HEK293 (cell line): ENCODE measurements around the gene SFXN3.
A peak's percentile ranks its signal among the peaks of the same experiment; 100 is the strongest.

Experiments
- CTCF ChIA-PET: fragments of 350-600 bp; formaldehyde crosslinking; extraction: SDS; loops from one replicate; lab custom pipeline; 2021; ENCODE audit warnings: antibody characterized with exemption; lab: Yijun Ruan, JAX
- POLR2A ChIA-PET: fragments of 300-600 bp; formaldehyde crosslinking; extraction: SDS; loops from one replicate; lab custom pipeline; 2020; ENCODE audit warnings: antibody characterized with exemption, inconsistent platforms; lab: Yijun Ruan, JAX
- H3K27ac ChIP-seq: fragments of 200-500 bp; sonication (Bioruptor generic); 2 replicates; pipeline ENCODE4 v1.5.1; 2014; ENCODE audit warnings: low read depth, low read length, control low read depth, inconsistent platforms; ENCODE audit errors: extremely low read depth
- H3K36me3 ChIP-seq, 2 experiments: fragments of 200-500 bp in 1 of 2; sonication (Bioruptor generic) in 1 of 2; 1 replicate in 1 of 2; 2 replicates in 1 of 2; pipeline ENCODE4 v1.5.1; 2014 to 2017; ENCODE audit warnings: inconsistent platforms in 2 of 2, low read length in 2 of 2; ENCODE audit not compliant: control insufficient read depth in 2 of 2, insufficient read depth in 1 of 2
- H3K4me1 ChIP-seq: fragments of 200-500 bp; sonication (Bioruptor generic); 2 replicates; pipeline ENCODE4 v1.5.1; 2014; ENCODE audit warnings: mild to moderate bottlenecking, low read length, inconsistent platforms; ENCODE audit not compliant: control insufficient read depth, insufficient read depth
- H3K4me3 ChIP-seq: 2 replicates; pipeline ENCODE4 v1.5.1; 2011; ENCODE audit warnings: low read depth, mild to moderate bottlenecking, control low read depth, low read length, moderate library complexity
- H3K9me3 ChIP-seq: fragments of 200-500 bp; sonication (Bioruptor generic); 2 replicates; pipeline ENCODE4 v1.5.1; 2014; ENCODE audit warnings: low read depth, low read length, inconsistent platforms; ENCODE audit not compliant: control insufficient read depth, insufficient read depth
- BCL6B ChIP-seq: fragments of 450-650 bp; formaldehyde crosslinking; IDR thresholded peaks from 2 replicates; pipeline ENCODE4 v1.5.1; 2017; ENCODE audit warnings: missing biosample characterization, missing genetic modification characterization
- FEZF1 ChIP-seq: fragments of 450-650 bp; formaldehyde crosslinking; IDR thresholded peaks from 2 replicates; pipeline ENCODE4 v1.5.1; 2016; ENCODE audit warnings: missing biosample characterization, missing genetic modification characterization
- IKZF3 ChIP-seq: fragments of 450-650 bp; IDR thresholded peaks from 2 replicates; pipeline ENCODE4 v1.5.0; 2018; ENCODE audit warnings: missing biosample characterization, mild to moderate bottlenecking, missing genetic modification characterization, moderate library complexity
- KLF1 ChIP-seq: fragments of 450-650 bp; formaldehyde crosslinking; IDR thresholded peaks from 2 replicates; pipeline ENCODE4 v1.5.1; 2016; ENCODE audit warnings: missing biosample characterization, missing genetic modification characterization
- PRDM10 ChIP-seq: fragments of 450-650 bp; formaldehyde crosslinking; IDR thresholded peaks from 2 replicates; pipeline ENCODE4 v1.5.1; 2016; ENCODE audit warnings: missing biosample characterization, missing genetic modification characterization
- RBAK ChIP-seq: fragments of 450-650 bp; formaldehyde crosslinking; IDR thresholded peaks from 2 replicates; pipeline ENCODE4 v1.5.1; 2016; ENCODE audit warnings: missing biosample characterization, missing genetic modification characterization
- REST ChIP-seq: fragments of 450-650 bp; formaldehyde crosslinking; IDR thresholded peaks from 2 replicates; pipeline ENCODE4 v1.5.1; 2016; ENCODE audit warnings: missing biosample characterization, missing genetic modification characterization
- ZBTB21 ChIP-seq: fragments of 450-650 bp; formaldehyde crosslinking; IDR thresholded peaks from 2 replicates; pipeline ENCODE4 v1.5.1; 2017; ENCODE audit warnings: missing biosample characterization, missing genetic modification characterization
- ZFP37 ChIP-seq: fragments of 450-650 bp; formaldehyde crosslinking; IDR thresholded peaks from 2 replicates; pipeline ENCODE4 v1.5.1; 2016; ENCODE audit warnings: missing biosample characterization, missing genetic modification characterization
- ZNF10 ChIP-seq: fragments of 450-650 bp; formaldehyde crosslinking; IDR thresholded peaks from 2 replicates; pipeline ENCODE4 v1.5.1; 2017; ENCODE audit warnings: missing biosample characterization, missing genetic modification characterization
- ZNF16 ChIP-seq: fragments of 450-650 bp; formaldehyde crosslinking; IDR thresholded peaks from 2 replicates; pipeline ENCODE4 v1.5.1; 2016; ENCODE audit warnings: low read depth, missing biosample characterization, missing genetic modification characterization
- ZNF26 ChIP-seq: fragments of 450-650 bp; formaldehyde crosslinking; IDR thresholded peaks from 2 replicates; pipeline ENCODE4 v1.5.1; 2016; ENCODE audit warnings: missing biosample characterization, missing genetic modification characterization
- ZNF341 ChIP-seq: fragments of 450-650 bp; formaldehyde crosslinking; IDR thresholded peaks from 2 replicates; pipeline ENCODE4; 2016; ENCODE audit warnings: low read depth, missing biosample characterization, missing genetic modification characterization
- ZNF391 ChIP-seq: fragments of 450-650 bp; formaldehyde crosslinking; IDR thresholded peaks from 2 replicates; pipeline ENCODE4 v1.5.1; 2016; ENCODE audit warnings: low read depth, missing biosample characterization, missing genetic modification characterization, borderline replicate concordance
- ZNF394 ChIP-seq: fragments of 450-650 bp; formaldehyde crosslinking; IDR thresholded peaks from 2 replicates; pipeline ENCODE4 v1.5.1; 2016; ENCODE audit warnings: missing biosample characterization, missing genetic modification characterization, mild to moderate bottlenecking, moderate library complexity, borderline replicate concordance
- ZNF555 ChIP-seq: fragments of 450-650 bp; formaldehyde crosslinking; conservative IDR thresholded peaks from 2 replicates; pipeline ENCODE4 v1.5.1; 2017; ENCODE audit warnings: missing biosample characterization, mild to moderate bottlenecking, missing genetic modification characterization, inconsistent platforms
- ZNF558 ChIP-seq: fragments of 450-650 bp; formaldehyde crosslinking; IDR thresholded peaks from 2 replicates; pipeline ENCODE4 v1.5.1; 2016; ENCODE audit warnings: missing biosample characterization, missing genetic modification characterization
- ZNF623 ChIP-seq: fragments of 450-650 bp; formaldehyde crosslinking; IDR thresholded peaks from 2 replicates; pipeline ENCODE4 v1.5.1; 2016; ENCODE audit warnings: missing biosample characterization, missing genetic modification characterization
- ZNF701 ChIP-seq: fragments of 450-650 bp; formaldehyde crosslinking; IDR thresholded peaks from 2 replicates; pipeline ENCODE4 v1.5.1; 2016; ENCODE audit warnings: missing biosample characterization, missing genetic modification characterization
- ZNF843 ChIP-seq: fragments of 450-650 bp; formaldehyde crosslinking; IDR thresholded peaks from 2 replicates; pipeline ENCODE4 v1.5.1; 2016; ENCODE audit warnings: missing biosample characterization, missing genetic modification characterization
- ZSCAN5A ChIP-seq: fragments of 450-650 bp; formaldehyde crosslinking; IDR thresholded peaks from 2 replicates; pipeline ENCODE4 v1.5.1; 2016; ENCODE audit warnings: missing biosample characterization, missing genetic modification characterization
- ZXDB ChIP-seq: fragments of 450-650 bp; formaldehyde crosslinking; IDR thresholded peaks from 2 replicates; pipeline ENCODE4 v1.5.1; 2016; ENCODE audit warnings: missing biosample characterization, missing genetic modification characterization
- TF ChIP-seq, protein P1 (sequence below): fragments of 450-650 bp; formaldehyde crosslinking; IDR thresholded peaks from 2 replicates; pipeline ENCODE4 v1.5.1; 2016; ENCODE audit warnings: missing biosample characterization, missing genetic modification characterization

The SFXN3 gene

GRCh38 chr10:100986952-100987684 lies 43.9 kb upstream of the SFXN3 start, which contains the start of the genes MRPL43 and TWNK (continued):
- TF ChIP-seq ZNF701 (tag by site-specific recombination) (no peak), ZNF555 (tag by site-specific recombination) (no peak), ZNF341 (tag by site-specific recombination) (no peak), ZNF843 (tag by site-specific recombination) (0 out of 2 replicates have a peak, but pooled peaks have one; percentile 29), IKZF3 (no peak), RBAK (tag by site-specific recombination) (no peak), BCL6B (tag by site-specific recombination) (no peak), ZNF623 (tag by site-specific recombination) (no peak), ZNF16 (tag by site-specific recombination) (no peak)

- H3K9me3 ChIP-seq = no peaks in the 10 kb centered on the region
- H3K4me3 ChIP-seq = peak overlapping the region; percentile 95
- peaks cover 6% of the 10 kb centered on the region for H3K4me1 ChIP-seq
- ChIA-PET CTCF (interaction anchor here (6.4 to 16.6 kb wide), 2 partner anchors 10 to 29 kb away, joined by 49 to 274 read pairs; partner anchors contain the start of gene LZTS2), POLR2A (interaction anchor here (0.7 to 1.5 kb wide), 3 partner anchors 10 to 74 kb away, joined by 3 to 6 read pairs (median 6); partner anchors contain the start of gene SLF2)
- peak overlapping the region; percentile 82; the same call in 1 of the 2 replicates for H3K27ac ChIP-seq
- H3K36me3 ChIP-seq = peaks cover 17 to 68% of the 10 kb centered on the region in 2 experiments
- no peak; the same call in 1 of the 2 replicates for TF ChIP-seq ZNF10 (tag by site-specific recombination)
- TF ChIP-seq ZNF391 (tag by site-specific recombination) = 0 out of 2 replicates have a peak, but pooled peaks have one; percentile 81
- no peak for TF ChIP-seq KLF1 (tag by site-specific recombination)
- no peak for TF ChIP-seq ZNF26 (tag by site-specific recombination)
- TF ChIP-seq ZNF558 (tag by site-specific recombination) = 0 out of 2 replicates have a peak, but pooled peaks have one; percentile 29
- 0 out of 2 replicates have a peak, but pooled peaks have one; percentile 36 for TF ChIP-seq ZXDB (tag by site-specific recombination)
- 0 out of 2 replicates have a peak, but pooled peaks have one; percentile 10 for TF ChIP-seq ZFP37 (tag by site-specific recombination)
- TF ChIP-seq REST = peak; percentile 49
- TF ChIP-seq, protein P1, sequence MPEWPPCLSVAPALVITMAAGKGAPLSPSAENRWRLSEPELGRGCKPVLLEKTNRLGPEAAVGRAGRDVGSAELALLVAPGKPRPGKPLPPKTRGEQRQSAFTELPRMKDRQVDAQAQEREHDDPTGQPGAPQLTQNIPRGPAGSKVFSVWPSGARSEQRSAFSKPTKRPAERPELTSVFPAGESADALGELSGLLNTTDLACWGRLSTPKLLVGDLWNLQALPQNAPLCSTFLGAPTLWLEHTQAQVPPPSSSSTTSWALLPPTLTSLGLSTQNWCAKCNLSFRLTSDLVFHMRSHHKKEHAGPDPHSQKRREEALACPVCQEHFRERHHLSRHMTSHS (tag by site-specific recombination) = no peak
- TF ChIP-seq ZBTB21 (tag by site-specific recombination) = peak; percentile 61
- TF ChIP-seq FEZF1 (tag by site-specific recombination) = no peak
- no peak for TF ChIP-seq PRDM10 (tag by site-specific recombination)
- TF ChIP-seq ZNF394 (tag by site-specific recombination) = peak; percentile 42
- TF ChIP-seq ZSCAN5A (tag by site-specific recombination) = no peak
These were observed 43.4 kb upstream of the SFXN3 start for GRCh38 chr10:100987685-100988049.
